GDM1 (cell line): ENCODE data around the gene GRB7.
"Not testable (repeated sequence)": the region's sequence is repeated elsewhere in the genome, so short reads cannot be mapped to it uniquely, and the experiment has no call there.

Source experiments
- DNase-seq: peaks from one replicate; lab custom pipeline; 2025; lab: John Stamatoyannopoulos, UW

Gene GRB7

DNA sequence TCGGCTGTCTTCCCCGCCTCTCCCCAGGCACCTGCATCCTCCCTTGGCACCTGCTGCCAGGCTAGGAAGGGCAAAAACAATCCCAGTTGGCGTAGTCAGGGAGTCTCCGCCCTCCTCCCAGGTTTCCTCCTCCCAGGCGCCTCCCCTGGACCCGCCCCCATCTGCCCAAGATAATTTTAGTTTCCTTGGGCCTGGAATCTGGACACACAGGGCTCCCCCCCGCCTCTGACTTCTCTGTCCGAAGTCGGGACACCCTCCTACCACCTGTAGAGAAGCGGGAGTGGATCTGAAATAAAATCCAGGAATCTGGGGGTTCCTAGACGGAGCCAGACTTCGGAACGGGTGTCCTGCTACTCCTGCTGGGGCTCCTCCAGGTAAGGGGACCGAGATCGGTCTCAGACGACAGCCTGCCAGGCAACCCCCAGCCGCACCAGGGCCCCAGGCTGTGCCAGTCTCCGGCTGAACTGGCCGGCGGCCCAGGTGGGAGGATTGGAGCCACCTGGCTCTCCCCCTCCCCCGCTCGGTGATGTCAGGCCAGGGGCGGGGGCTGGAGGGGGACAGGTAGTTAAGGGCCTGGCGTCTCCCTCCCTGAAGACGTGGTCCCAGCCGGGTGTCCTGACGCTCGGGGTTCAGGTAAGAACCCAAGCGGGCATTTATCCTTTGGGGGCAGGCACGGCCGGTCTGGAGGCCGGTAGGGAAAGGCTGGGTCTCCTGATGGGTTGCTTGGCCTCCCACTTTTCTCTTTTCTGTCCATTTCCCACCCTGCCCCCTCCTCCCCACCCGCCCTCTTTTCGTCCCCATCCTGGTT, at the start of gene GRB7:
Gene GRB7 (plus strand): TSS at position 179 of the 808 bp plus-strand sequence. CDS start 4,364 bp downstream, outside the sequence.
- DNase-seq: no peak

DNA sequence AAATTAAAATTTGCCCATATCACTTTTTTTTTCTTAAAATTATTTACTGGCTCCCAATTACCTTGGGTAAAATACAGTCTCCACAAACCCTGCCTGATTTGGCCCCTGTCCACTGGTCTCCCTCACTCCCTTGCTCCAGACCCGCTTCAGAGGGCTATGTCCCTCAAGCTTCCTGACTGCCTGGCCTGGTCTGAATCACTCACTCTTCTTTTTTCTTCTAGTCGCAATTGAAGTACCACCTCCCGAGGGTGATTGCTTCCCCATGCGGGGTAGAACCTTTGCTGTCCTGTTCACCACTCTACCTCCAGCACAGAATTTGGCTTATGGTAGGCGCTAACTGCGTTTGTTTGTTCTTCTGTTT, 49.3 kb upstream of the GRB7 start:
- no peak for DNase-seq

DNA sequence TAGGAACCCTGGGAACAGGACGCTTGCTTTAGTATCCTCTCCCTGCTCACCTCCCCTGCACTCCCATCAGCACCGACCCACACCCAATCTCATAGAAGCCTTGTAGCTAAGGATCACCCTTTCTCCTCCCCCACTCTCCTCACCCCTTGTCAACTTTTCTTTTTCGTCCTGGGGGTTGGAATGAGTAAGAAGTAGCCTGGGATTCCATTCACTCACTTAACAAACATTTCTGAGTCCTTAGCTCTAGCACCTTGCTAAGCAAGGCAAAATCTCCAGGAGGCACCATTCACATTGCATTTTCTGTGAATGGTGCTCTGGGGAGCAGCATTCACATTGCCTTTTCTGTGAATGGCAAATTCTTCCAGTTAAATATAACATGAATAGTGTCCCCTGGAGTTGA, 48.8 kb upstream of the GRB7 start:
- no peak for DNase-seq

DNA sequence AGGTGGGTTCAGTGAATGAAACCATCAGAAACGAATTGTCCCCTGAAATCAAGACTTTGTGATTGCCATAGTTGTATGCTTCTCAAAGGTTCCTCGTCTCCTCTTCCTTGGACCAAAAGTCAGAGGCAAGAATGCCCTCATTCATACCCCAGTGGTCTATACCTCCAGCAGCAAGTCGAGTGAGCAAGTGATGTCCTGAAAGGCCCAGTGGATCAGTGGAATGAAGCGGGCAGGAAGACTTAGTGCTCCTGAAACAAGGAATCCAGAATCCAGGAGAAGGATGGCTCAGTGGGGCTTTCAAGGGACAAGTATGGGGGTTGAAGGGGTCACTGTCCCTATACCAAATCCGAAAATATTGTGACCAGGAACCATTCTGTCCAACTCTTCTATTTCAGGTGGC, 43.1 kb upstream of the GRB7 start:
- DNase-seq: no peak

DNA sequence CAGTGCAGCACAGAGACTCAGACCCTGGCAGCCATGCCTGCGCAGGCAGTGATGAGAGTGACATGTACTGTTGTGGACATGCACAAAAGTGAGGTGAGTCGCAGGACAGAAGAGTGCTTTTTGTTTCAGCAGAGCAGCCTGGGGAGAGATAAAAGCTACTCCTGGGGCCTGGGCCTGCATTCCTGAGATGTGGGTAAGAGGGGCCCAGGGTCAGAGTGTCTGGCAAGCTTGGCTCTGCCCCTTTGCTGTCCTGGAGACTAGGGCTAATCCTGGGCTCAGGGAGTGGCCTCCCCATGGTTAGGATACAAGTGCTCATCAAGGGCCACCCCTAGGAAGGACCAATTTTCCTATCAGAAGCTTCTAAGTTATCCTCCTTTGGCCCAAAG, 42.7 kb upstream of the GRB7 start:
- no peak for DNase-seq

DNA sequence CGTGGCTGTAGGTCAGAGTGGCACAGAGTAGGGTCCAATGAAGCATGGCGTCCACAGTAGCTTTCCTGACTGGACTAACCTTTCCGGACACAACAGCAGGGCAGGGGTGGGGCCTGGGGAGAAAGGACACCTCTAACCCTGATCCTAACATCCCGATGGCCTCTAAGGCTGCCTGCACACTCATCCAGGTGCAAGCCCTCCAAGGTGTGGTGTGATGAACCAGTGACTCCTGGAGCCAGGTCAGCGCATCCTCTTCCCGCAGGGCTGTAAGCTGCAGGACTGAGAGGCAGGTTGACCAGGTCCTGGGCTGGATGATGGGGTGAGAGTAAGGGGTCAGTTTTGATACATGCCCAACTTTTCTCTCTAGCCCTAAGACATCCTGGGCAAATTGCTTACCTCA, 41.0 kb upstream of the GRB7 start:
- DNase-seq: no peak

DNA sequence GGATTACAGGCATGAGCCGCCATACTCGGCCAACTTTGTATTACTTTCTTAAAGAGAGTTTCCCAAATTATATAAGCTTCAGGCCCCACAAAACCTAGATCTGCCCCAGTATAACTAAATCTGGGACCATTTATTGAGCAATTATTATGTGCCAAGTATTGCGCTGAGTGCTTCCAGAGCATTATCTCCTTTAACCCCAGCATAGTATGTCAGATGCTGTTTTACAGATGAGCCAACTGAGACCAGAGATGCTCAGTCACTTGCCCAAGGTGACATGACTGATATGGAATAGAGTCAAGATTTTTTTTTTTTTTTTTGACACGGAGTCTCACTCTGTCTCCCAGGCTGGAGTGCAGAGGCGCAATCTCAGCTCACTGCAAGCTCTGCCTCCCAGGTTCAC, 39.8 kb upstream of the GRB7 start:
- DNase-seq: no peak

DNA sequence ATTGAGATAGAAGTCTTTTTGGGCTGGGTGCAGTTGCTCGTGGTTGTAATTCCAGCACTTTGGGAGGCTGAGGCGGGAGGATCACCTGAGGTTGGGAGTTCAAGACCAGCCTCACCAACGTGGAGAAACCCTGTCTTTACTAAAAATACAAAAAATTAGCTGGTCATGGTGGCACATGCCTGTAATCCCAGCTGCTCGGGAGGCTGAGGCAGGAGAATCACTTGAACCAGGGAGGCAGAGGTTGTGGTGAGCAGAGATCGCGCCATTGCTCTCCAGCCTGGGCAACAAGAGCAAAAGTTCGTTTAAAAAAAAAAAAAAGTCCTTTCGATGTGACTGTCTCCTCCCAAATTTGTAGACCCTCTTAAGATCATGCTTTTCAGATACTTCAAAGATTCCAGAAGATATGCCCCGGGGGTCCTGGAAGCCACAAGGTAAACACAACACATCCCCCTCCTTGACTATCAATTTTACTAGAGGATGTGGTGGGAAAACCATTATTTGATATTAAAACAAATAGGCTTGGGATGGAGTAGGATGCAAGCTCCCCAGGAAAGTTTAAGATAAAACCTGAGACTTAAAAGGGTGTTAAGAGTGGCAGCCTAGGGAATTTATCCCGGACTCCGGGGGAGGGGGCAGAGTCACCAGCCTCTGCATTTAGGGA, 38.5 kb upstream of the GRB7 start:
- not testable (repeated sequence) for DNase-seq

DNA sequence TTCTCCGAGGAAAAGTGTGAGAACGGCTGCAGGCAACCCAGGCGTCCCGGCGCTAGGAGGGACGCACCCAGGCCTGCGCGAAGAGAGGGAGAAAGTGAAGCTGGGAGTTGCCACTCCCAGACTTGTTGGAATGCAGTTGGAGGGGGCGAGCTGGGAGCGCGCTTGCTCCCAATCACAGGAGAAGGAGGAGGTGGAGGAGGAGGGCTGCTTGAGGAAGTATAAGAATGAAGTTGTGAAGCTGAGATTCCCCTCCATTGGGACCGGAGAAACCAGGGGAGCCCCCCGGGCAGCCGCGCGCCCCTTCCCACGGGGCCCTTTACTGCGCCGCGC, 38.0 kb upstream of the GRB7 start, which contains the start of gene ERBB2:
Gene ERBB2 (plus strand): TSS at position 247 of the 330 bp plus-strand sequence. CDS start 175 bp downstream, outside the sequence.
- DNase-seq: no peak

DNA sequence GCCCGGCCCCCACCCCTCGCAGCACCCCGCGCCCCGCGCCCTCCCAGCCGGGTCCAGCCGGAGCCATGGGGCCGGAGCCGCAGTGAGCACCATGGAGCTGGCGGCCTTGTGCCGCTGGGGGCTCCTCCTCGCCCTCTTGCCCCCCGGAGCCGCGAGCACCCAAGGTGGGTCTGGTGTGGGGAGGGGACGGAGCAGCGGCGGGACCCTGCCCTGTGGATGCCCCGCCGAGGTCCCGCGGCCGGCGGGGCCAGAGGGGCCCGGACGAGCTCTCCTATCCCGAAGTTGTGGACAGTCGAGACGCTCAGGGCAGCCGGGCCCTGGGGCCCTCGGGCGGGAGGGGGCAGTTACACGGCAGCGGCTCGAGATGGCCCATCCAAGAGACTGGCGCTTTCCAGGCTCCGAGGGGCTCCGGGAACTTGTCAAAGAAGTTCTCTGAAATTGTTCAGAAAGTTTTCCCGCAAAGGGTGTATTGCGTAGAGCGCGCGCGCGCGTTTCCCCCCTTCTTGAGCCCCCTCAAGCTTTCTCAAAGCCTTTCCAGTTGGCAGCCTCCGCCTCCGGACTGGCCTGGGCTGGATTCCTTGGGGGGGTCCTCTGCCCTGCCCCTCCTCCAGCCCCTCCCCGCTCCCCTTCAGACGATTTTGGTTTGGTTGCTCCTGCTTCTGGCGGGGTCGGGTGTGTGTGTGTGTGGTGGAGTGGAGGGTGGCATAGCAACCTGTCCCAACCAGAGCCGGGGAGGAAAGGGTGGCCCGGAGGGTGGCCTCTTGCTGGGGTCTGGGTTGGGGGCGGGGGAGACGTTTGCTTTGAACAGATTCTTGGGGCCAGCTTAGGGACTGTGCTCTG, 37.4 kb upstream of the GRB7 start:
- DNase-seq: no peak

DNA sequence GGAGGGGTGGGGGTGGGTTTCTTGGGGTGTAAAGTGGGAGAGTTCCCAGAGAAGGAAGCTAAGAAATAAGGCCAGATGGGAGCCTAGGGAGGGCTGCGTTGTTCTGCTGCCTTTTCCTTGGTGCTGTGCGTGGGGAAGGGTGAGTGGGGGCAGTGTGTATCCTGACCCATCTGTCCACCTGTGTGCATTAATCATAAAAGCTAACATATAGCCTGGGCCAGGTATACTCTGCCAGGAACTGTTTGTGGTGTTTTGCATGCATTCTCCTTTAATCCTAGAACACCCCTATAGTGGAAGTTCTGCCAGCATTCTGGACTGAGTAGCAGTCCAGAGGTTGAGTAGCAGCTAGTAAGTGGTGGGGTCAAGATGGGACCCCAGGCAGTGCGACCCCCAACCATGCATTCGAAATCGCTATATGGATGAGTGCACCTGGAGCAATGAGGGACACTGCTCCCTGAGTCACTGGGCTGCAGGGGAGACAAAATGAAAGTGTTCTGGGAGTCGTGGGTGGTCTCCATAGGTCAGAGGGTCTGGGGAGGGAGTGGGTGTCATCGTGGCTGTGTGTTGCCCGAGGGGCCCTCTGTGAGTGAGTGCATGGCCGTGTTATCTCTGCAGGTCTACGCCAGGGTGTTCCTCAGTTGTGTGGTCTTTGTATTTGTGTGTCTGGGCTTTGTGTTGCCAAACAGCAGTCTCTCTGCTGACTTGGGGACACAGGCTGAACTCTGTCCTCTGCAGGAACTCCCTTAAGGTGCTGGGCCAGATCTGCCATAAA, 36.5 kb upstream of the GRB7 start:
- no peak for DNase-seq

DNA sequence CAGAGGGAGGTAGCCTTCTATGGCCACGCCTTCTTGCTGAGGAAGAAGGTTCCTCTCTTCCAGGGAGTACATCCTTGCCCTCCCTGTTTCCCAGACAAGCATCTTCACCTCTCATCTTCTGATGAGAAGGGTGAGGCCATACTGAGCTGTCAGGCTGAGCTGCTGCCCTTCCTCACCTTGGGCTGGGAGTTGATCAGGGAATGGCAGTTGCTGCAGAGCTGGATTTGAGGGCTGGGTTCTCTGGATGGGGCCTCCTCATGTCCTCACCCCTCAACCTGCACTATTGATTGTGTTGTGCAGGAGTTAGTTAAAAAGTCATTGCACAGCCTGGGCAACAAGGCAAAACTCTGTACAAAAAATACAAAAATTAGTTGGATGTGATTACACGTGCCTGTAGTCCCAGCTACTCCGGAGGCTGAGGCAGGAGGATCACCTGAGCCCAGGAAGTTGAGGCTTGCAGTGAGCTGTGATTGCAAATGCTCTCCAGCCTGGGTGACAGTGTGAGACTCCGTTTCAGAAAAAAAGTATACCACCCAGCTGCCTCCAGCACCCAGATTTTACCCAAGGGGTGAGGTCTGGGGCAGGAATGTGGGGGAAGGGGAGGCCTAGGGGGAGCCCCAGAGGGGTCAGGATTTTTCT, 35.8 kb upstream of the GRB7 start:
- DNase-seq: no peak

DNA sequence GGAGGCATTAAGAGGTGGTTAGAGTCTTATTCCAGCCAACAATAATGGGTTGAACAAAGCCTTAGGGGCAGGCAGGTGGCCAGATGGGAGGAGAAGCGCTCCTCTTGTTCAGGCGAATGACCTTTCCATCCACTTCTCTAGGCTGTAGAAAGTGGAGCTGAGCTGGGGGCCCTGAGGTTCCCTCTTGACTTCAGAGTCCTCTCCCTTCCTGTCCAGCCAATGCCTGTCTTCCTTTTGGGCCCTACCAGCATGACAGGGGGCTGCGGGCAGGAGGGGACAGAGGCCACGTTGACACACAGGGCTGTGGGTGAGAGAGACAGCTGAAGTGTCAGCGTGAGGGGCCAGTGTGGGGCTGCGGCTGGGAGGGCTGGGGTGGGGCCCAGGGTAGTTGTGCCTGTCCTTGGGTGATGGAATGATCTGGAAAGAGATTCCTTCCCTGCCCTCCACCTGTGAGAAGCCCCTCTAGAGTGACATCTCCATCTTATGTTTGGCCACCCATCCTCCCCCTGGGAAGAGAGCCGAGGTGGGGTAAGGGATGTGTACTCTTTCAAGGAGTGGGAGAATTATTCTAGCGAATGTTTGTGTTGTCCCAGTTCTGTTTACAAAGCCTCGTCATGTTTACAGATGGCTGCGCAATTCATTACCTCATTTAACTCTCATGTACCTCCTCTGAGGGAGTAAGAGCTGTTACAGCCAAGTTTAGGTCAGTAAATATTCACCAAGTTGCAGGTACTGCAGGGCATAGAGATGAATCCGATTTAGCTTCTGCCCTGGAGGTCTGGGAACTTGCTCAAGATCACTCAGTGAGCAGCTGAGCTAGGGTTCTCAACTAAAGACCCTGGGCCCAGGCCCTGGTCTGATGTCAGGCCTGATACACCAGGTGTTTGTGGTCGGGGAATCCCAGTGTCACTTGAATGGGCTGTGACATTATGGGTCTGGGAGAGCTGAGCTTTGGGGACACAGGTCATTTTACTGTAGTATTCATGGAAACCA, 34.5 kb upstream of the GRB7 start:
- DNase-seq: no peak

DNA sequence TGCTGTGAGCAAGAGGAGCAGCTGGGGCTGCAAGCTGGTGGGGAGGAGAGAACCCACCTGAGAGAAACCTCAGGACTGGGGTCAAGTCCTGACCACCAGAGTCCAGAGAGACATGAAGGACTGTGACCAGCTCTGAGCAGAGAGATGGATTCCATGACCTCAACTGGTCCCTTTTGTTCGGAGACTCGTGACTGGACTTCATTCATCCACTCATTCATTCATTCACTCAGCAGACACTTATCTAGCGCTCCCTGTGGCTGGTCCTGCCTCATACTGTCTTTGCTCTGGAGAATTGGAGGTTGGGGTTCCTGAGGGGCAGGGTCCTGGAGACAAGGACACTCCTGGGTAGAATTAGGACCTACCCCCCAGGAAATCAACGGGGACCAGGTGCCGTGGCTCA, 33.8 kb upstream of the GRB7 start:
- DNase-seq: no peak

DNA sequence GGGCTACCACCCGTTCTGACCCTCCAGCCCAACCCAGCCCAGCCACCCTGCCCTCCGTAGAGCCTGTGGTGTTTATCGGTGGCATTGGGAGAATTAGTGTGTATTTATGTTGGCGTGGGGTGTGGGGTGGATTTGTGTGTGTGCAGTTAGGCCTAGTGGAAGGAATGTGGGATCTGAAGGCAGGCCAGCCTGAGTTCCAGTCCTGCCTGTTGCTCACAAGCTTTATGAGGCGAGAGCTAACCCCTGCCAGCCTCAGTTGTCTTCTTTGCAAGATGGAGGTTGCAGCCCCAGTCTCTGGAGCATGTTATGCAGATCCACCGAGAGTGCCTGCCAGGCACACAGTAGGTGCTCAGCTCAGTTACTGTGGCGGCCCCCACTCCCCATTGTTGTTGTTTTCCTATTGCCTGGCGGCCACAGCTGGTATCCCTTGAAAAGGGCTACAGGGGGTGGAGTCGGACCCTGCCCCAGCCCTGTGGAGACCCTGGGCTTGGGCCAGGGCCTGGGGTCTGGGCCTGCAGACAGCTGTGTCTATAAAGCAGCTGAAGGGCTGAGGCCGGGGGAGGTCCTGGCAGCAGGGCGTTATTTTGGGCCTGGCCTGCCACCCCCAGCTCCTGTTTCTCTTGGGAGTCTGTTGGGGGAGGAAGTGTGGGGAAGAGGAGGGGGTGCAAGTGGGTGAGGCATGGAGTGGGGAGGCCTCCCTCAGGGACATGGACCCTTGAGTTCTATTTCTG, 32.8 kb upstream of the GRB7 start:
- no peak for DNase-seq

DNA sequence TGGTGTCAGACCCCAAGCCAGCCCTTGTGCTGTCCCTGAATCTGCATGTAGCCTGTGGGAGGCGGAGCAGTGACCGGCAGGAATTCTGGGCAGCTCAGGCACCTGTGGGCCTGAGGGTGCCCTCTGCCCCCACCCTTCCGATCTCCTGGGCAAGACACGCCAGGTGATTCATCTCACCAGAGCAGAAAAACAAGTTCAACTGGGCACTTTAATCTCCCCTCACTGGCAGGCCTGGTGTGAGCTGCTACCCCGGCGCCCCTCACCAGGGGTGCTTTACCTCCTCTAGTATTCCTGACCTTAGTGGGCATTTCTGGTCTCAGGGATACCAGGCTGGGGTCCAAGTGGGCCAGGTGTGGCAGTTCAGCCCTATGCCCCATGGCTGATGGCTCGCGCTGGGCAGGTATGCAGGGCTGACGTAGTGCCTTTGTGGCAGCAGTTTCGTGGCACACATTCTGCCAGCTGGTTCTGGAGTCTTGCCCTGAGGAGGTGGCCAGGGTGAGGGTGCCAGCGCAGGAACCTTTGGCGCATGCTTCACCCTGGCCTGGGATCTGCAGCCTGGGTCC, 31.9 kb upstream of the GRB7 start:
- no peak for DNase-seq

DNA sequence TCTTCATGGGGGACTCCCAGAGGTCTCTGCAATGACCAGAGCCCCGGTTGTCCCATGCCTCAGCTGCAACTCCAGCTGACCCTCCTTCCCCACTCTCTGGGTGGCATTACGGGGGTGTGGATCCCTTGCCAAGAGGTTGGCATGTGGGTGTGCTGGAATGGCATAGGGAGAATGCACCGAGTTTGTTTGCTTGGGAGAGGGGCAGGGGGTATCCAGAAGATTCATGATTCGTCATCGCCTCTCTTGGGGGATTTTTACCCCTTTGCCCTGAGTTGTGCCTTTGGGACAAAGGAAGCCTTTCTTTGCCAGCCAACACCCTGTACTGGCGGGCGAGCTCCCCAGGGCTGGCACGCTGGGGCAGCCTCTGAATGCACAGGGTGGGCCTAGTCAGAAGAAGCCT, 31.4 kb upstream of the GRB7 start:
- DNase-seq: no peak

DNA sequence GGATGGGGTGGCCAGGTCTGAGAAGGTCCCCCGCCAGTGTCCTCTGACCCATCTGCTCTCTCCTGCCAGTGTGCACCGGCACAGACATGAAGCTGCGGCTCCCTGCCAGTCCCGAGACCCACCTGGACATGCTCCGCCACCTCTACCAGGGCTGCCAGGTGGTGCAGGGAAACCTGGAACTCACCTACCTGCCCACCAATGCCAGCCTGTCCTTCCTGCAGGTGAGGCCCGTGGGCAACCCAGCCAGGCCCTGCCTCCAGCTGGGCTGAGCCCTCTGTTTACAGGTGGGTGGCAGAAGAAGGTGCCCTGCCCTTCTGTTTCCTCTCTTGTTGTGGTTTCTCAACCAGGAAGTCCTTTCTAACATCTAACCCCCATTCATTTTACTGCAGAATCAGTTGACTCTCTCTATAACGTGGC, 30.8 kb upstream of the GRB7 start:
- no peak for DNase-seq

DNA sequence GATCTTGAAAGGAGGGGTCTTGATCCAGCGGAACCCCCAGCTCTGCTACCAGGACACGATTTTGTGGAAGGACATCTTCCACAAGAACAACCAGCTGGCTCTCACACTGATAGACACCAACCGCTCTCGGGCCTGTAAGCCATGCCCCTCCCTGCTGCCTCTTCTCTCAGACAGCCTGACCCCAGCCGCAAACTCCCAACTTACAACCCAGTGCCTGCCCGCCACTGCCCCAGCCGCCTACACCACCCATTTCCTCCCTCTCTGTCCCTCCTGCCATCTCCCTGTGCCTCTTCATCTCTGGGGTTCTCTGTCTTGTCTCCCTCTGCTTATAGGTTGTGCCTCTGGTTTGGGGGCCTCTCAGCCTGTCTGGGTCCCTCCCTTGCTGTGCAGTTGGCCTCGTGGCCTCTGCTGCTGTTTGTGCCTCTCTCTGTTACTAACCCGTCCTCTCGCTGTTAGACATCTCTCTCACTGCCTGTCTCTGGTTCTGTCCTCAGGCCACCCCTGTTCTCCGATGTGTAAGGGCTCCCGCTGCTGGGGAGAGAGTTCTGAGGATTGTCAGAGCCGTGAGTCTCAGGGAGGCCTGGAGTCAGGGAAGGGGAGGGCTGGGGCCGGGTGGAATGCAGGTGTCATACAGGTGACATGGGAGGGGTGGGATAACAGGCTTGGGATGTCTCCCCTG, 28.3 kb upstream of the GRB7 start:
- no peak for DNase-seq
